HG03060 (cell line): Measurements from ENCODE around the gene RBPMS2.

Experiments
- ATAC-seq: cut with Tn5 transposase; IDR thresholded peaks from one replicate; pipeline ENCODE4 v1.9.1; 2021; ENCODE audit warnings: low read depth, moderate number of reproducible peaks; ENCODE audit not compliant: unreplicated experiment

Gene RBPMS2

GRCh38 chr15:64791401-64791800, 16.0 kb upstream of the RBPMS2 start:
- ATAC-seq = no peak

DNA sequence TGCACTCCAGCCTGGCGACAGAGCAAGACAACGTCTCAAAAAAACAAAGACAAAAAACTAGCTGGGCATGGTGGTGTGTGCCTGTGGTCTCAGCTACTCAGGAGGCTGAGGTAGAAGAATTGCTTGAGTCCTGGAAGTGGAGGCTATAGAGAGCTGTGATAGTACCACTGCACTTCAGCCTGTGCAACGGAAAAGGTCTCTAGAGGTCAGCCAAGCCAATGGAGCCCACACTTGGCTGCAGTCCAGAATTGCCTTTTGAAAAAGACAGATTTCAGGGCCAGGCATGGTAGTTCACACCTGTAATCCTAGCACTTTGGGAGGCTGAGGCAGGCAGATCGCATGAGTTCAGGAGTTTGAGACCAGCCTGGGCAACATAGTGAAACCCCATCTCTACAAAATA, 8.4 kb upstream of the RBPMS2 start:
- ATAC-seq = no peak

DNA sequence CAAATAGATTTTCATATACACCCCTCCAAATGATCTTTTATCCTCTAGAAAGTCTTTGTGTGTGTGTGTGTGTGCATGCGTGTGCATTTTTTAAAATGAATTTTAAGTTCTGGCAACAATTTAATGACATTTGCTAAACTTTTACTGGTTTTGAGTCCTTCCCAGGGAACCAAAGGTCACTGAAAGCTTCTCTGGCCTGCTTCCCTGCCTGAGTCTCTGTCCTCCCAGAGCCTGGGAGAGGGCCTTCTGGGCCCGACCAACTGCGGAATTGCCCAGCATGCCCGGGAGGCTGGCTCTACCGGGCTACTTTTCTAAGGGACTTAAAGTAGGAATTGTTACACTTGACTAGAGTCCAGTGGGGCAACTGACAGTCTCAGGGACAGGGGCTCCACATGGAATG, 7.4 kb upstream of the RBPMS2 start:
- ATAC-seq = no peak

DNA sequence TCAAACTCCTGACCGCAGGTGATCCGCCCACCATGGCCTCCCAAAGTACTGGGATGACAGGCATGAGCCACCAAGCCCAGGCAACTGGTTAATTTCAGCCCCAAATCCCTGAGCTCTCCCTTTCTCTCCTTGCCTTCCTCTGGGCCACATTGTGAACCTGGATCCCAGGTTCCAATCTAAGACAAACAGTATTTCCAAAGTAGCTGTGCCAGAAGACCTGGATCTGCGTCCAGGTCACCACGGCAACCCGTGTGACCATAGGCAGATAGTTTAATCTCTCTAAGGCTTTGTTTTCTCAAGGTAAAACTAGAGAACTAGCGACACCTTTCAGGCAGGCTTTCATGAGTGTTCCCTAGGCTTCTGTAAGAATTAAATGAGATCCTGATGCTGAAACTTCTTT, 5.9 kb upstream of the RBPMS2 start:
- no peak for ATAC-seq

DNA sequence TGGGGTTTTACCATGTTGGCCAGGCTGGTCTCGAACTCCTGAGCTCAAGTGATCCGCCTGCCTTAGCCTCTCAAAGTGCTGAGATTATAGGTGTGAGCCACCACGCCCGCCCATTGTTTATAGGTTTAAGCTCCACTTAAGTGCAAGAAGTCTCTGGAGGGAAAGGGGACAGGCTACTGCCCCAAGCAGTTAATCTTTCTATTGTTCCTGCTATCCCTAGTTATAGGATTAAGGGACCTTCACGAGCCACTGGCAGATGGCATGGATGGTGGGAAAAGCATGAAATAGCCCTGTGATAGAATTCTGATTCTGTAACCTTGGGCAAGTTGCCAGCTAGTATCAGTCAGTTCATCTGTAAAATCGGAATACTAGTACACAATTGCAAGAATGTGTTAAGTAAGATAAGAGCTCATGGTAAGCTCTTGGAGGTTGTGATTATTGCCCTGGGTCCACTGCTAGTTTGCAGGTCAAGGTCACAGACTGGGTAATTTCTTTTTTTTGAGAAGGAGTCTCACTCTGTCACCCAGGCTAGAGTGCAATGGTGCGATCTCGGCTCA, 5.3 kb upstream of the RBPMS2 start:
- no peak for ATAC-seq

DNA sequence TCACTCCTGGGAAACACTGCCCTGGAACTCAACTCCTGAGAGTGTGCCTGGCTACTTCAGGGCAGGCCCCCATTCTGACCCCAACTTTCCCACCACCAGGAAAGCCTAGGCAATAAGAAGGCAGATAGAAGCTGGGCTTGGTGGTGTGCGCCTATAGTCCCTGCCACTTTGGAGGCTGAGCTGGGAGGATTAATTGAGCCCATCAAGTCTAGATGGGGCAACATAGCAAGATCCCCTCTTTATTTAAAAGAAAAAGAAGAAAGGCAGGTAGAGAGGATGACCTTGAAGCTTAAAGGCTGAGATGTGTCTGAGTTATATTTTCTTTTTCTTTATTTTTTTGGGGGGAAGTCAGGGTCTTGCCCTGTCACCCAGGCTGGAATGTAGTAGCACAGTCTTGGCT, 4.2 kb upstream of the RBPMS2 start:
- no peak for ATAC-seq

GRCh38 chr15:64779024-64779423, 3.6 kb upstream of the RBPMS2 start:
- ATAC-seq = no peak

DNA sequence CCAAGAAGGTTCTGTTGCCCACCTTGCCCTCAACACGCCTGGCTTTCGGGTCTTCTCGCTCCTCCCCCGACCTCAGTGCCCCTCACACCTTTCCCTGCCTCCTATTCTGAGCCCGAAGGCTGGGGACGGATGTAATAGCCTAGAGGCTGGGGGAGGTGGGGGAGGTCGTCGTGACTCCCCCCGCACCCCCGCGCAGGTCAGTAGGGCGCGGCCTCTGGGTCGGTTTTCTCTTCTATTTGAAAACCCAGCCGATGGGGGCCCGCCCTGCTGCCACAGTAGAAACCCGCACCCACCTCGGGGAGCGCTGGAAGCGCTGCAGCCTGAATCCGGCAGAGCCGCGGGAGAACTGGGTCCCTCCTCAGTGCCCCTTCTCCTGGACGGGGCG, 1.0 kb upstream of the RBPMS2 start:
- ATAC-seq = no peak

DNA sequence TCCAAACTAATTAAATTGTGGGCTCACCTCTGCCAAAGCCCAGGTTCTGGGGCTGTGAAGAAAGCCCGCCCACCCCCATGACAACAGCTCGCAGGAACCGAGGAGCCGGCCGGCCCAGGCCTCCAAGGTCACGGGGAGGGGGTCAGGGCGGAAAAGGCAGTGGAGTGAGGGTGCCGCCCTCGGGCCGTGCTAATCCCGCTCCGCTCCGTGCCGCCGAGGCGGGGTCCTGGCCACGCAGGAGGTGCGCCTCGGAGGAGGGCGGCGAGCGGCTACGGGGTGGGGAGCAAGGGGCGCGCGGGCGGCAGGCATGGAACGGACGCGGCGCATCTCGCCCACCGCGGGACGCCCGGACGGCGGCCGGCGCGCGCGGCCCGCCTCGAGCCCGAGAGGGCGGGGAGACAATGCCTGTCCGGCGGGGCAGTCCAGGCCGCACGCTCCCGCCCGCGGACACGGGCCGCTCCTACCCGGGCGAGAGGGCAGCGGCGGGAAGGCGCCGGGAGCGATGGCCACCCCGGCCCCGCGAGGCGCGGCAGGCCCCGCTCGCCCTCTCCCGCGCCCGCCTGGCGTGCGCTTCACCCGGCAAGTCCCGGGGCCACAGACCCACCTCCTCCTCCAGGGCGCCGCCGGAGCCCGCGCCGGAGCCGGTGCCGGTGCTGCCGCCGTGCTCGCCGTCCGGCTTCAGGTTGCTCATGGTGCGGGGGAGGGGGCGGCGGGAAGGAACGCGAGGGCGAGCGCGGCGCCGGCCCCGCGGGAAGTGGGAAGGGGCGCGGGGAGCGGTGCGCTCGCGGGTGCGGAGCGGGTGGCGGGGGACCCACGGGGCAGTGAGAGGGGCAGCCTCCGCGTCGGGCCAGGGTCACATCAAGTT, 528 bp downstream of the RBPMS2 start:
- ATAC-seq = no peak

- ATAC-seq = no peak
Measured at GRCh38 chr15:64774037-64774628, 1.3 kb downstream of the RBPMS2 start.

GRCh38 chr15:64773606-64774005, 1.8 kb downstream of the RBPMS2 start:
- no peak for ATAC-seq

- no peak for ATAC-seq
Measured at GRCh38 chr15:64772964-64773363, 2.4 kb downstream of the RBPMS2 start.

DNA sequence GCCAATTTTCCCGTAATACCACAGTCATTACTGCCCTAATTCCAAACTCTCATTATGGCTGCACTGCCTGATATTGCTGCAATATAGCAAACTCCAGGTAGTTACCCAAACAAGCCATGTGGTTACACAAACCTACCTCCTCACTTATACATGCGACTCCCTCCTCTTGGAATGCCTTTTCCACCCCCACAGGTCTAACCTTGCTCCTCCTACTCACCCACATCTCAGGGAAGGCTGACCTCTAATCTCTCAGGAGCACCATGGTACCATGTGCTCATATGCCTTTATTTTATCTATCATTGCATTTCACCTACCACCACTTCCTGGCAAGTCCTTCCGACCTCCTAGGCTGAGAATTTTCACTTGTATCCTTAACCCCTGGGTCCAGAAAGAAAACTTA, 2.9 kb downstream of the RBPMS2 start:
- ATAC-seq = no peak

DNA sequence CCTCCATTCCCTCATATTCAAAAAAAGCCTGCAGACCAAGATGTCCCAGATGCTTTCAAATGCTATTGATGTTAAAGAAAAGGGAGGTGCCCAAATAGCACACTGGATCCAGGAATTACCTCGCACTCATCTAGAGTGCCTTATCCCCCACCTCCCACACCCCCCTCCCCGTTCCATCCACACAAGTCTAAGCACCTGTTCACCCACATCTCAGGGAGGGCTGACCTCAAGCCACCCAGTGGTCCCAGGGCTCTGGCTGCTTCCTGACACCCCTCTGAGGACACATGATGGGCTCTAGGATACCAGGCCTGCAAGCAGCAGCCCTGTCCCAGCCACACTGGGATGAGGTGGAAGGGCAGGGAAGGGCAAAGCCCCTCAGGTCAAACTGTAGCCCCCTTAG, 4.8 kb downstream of the RBPMS2 start:
- no peak for ATAC-seq

GRCh38 chr15:64767203-64767602, 8.2 kb downstream of the RBPMS2 start:
- ATAC-seq = no peak

GRCh38 chr15:64766058-64766457, 9.3 kb downstream of the RBPMS2 start:
- no peak for ATAC-seq

- ATAC-seq = no peak
Measured at GRCh38 chr15:64763874-64764273, 11.5 kb downstream of the RBPMS2 start.

DNA sequence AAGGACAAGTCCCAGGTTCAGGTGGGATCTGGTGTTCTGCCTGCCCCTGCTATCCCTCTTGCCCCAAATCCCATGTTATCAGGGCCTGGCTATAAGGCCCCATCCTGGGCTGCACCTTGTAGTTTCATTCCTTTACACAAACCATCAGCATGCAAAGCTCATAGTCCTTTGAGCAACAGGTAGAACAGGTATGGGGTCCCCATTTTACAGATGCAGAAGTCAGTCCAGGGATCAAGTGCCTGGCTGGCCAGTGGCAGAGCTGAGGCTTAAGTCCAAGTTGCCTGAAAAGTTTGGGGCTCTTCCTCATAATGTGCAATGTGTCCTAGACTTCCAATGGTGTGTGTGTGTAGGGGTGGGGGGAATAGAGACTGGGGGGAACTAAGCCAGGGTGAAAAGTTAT, 11.9 kb downstream of the RBPMS2 start:
- ATAC-seq = no peak

- no peak for ATAC-seq
Measured at GRCh38 chr15:64763021-64763420, 12.4 kb downstream of the RBPMS2 start.

- no peak for ATAC-seq
Measured at GRCh38 chr15:64762546-64762945, 12.8 kb downstream of the RBPMS2 start.

- no peak for ATAC-seq
Measured at GRCh38 chr15:64761156-64761555, 14.2 kb downstream of the RBPMS2 start.

DNA sequence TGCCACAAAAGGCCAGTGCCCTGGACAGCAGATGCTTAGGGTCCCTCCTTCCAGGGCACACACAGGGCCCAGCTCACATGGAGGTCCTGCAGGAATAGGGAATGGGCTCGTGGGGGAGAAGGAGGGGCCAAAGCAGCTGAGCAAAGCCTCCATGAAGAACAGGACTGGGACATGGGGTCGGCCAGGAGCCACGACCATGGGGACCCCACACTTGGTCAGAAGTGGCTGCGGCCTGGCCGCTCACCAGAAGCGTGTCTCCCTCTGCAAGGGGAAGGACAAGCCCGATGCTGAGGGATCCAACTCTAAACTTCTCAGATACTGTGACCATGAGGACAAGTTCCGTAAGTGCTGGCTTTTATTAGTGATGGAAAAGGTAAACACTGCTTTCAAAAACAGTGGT, 15.3 kb downstream of the RBPMS2 start:
- no peak for ATAC-seq
